ENCODE data around the gene SERPINE3. TPM values are rescaled to one million over a fixed set of nuclear protein-coding genes. Genes with fewer than 3 reads are reported as not detected.

SERPINE3 gene
- total and polyA plus RNA-seq, 2 of the 4 experiments (the other 2 are of a cell fraction), result not detected

DNA sequence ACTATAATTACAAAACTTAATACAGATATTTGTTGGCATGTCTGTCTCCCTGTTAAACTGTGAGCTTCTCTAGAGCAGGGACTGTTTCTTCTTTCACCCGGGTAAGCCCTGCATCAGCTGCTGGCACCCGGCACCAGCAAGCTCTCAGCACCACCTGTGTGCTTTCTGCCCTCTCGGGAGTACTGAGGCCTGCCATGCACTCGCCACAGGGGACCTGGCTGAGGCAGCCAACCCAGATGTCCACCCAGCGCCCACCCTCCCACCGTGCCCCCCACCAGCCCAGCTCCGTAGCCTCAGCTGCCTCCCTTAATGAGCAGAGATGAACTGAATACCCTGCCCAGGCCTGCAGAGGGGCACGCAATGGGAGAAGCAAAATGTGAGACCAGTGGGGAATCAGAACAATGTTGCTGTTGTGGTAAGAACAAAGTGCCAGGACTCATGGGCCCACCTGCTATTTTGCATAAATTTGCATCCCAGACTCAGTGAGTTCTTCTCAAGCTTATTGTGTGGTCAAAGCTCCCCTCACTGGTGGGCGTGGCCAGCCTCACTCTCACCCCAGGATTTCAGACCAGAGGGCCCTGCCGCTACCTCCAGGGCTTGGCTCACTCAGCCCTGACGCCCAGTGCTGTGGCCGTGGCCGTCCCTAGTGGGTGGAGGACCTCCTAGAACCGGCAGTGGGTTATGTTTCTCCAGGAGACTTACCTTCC is 14.6 kb upstream of the SERPINE3 start:
- dilution Hi-C loops (cut with HindIII; ENCODE audit: low sequenced_read_pairs, unreplicated experiment), result no loop called here
- H3K23ac ChIP-seq (ENCODE audit: low read depth, low read length), result no peak overlapping the region
- H2BK5ac ChIP-seq (ENCODE audit: low read depth, low read length, poor library complexity, severe bottlenecking), result no peak overlapping the region
- ChIA-PET CTCF (no interaction called here), POLR2A (ENCODE audit: unreplicated experiment) (no interaction called here)
- no peak overlapping the region for H2BK20ac ChIP-seq (ENCODE audit: low read depth, low read length)
- 75% methylated on average over 1 of the region's 14 CpGs; no CpG with 5 or more reads in 1 of the 2 experiments for WGBS, 2 experiments (ENCODE audit: extremely low coverage in 2 of 2, insufficient read length in 1 of 2)
- H2BK15ac ChIP-seq (ENCODE audit: low read depth, low read length), result no peak overlapping the region
- H3K9me3 ChIP-seq (ENCODE audit: control insufficient read depth, insufficient read depth, low read length), result no peaks in the 10 kb centered on the region
- no peak overlapping the region for H4K5ac ChIP-seq (ENCODE audit: low read depth, low read length)
- no peak overlapping the region for H2BK120ac ChIP-seq (ENCODE audit: low read depth, low read length)
- H3K27ac ChIP-seq (ENCODE audit: insufficient read depth, low read length), result no peak overlapping the region
- H3K27me3 ChIP-seq (ENCODE audit: control insufficient read depth, insufficient read depth, low read length), result peaks cover 20% of the 10 kb centered on the region
- no peak overlapping the region for H3K18ac ChIP-seq (ENCODE audit: low read depth, low read length)
- no peak overlapping the region for H3K4me2 ChIP-seq (ENCODE audit: low read depth, low read length)
- H4K91ac ChIP-seq (ENCODE audit: insufficient read depth, low read depth, low read length), result no peak overlapping the region
- DNase-seq (no peak), ATAC-seq (ENCODE audit: low read depth) (no peak)
- no peak overlapping the region for H3K4ac ChIP-seq (ENCODE audit: low read depth, low read length)
- H3K56ac ChIP-seq (ENCODE audit: extremely low read depth, insufficient read depth, low read length), result no peak overlapping the region
- no peaks in the 10 kb centered on the region for H3K9me1 ChIP-seq (ENCODE audit: insufficient read depth, low read length)
- no peaks in the 10 kb centered on the region for H3K4me1 ChIP-seq (ENCODE audit: control insufficient read depth, insufficient read depth, low read length)
- no peaks in the 10 kb centered on the region for H4K20me1 ChIP-seq (ENCODE audit: insufficient read depth, low read length)
- no peak overlapping the region for H3K14ac ChIP-seq (replicated peaks; ENCODE audit: low read depth, low read length)
- BruUV-seq (replicated peaks), result no TSS peak
- no peaks in the 10 kb centered on the region for H3K79me1 ChIP-seq (ENCODE audit: low read depth in 1 of 2, low read length in 2 of 2)
- no peak overlapping the region for H4K8ac ChIP-seq (ENCODE audit: low read depth in 2 of 2, low read length in 2 of 2)
- TF ChIP-seq, protein P1, sequence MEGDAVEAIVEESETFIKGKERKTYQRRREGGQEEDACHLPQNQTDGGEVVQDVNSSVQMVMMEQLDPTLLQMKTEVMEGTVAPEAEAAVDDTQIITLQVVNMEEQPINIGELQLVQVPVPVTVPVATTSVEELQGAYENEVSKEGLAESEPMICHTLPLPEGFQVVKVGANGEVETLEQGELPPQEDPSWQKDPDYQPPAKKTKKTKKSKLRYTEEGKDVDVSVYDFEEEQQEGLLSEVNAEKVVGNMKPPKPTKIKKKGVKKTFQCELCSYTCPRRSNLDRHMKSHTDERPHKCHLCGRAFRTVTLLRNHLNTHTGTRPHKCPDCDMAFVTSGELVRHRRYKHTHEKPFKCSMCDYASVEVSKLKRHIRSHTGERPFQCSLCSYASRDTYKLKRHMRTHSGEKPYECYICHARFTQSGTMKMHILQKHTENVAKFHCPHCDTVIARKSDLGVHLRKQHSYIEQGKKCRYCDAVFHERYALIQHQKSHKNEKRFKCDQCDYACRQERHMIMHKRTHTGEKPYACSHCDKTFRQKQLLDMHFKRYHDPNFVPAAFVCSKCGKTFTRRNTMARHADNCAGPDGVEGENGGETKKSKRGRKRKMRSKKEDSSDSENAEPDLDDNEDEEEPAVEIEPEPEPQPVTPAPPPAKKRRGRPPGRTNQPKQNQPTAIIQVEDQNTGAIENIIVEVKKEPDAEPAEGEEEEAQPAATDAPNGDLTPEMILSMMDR (conservative IDR thresholded peaks at IDR 0.05; ENCODE audit: low read depth, low read length), result no peak
- no peak for TF ChIP-seq RCOR1 (IDR thresholded peaks at IDR 0.05; ENCODE audit: insufficient replicate concordance, low read length)
- TF ChIP-seq, protein P2, sequence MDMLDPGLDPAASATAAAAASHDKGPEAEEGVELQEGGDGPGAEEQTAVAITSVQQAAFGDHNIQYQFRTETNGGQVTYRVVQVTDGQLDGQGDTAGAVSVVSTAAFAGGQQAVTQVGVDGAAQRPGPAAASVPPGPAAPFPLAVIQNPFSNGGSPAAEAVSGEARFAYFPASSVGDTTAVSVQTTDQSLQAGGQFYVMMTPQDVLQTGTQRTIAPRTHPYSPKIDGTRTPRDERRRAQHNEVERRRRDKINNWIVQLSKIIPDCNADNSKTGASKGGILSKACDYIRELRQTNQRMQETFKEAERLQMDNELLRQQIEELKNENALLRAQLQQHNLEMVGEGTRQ (IDR thresholded peaks at IDR 0.05; ENCODE audit: low read depth, low read length), result no peak
- no peak for TF ChIP-seq RFX5 (IDR thresholded peaks at IDR 0.05; ENCODE audit: low read depth, low read length)
- no peak for TF ChIP-seq MAFK (IDR thresholded peaks at IDR 0.05; ENCODE audit: low read depth, low read length)
- TF ChIP-seq, protein P3, sequence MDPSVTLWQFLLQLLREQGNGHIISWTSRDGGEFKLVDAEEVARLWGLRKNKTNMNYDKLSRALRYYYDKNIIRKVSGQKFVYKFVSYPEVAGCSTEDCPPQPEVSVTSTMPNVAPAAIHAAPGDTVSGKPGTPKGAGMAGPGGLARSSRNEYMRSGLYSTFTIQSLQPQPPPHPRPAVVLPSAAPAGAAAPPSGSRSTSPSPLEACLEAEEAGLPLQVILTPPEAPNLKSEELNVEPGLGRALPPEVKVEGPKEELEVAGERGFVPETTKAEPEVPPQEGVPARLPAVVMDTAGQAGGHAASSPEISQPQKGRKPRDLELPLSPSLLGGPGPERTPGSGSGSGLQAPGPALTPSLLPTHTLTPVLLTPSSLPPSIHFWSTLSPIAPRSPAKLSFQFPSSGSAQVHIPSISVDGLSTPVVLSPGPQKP (IDR thresholded peaks at IDR 0.05; ENCODE audit: borderline replicate concordance, low read depth, low read length), result no peak
- no peak for TF ChIP-seq MXI1 (IDR thresholded peaks at IDR 0.05; ENCODE audit: borderline replicate concordance, low read depth, low read length)
- TF ChIP-seq CHD1 (IDR thresholded peaks at IDR 0.05; ENCODE audit: low read depth, low read length), result no peak
- no peak overlapping the region for H2AK5ac ChIP-seq (ENCODE audit: low read depth, low read length)
- no peaks in the 10 kb centered on the region for H3K36me3 ChIP-seq (ENCODE audit: control insufficient read depth, insufficient read depth, low read length)
- in situ Hi-C loops (cut with MboI; ENCODE audit: low sequenced_read_pairs), result no loop called here
- intact Hi-C loops (cut with micrococcal nuclease), result no loop called here
- no peak overlapping the region for H3K4me3 ChIP-seq (ENCODE audit: insufficient read depth, low read depth, low read length)
- no peak overlapping the region for H2AFZ ChIP-seq (replicated peaks; ENCODE audit: low read length, poor library complexity)
- no peak overlapping the region for H2AK9ac ChIP-seq (replicated peaks; ENCODE audit: low read depth, low read length, poor library complexity)
- H3K9ac ChIP-seq (ENCODE audit: low read depth, low read length), result no peak overlapping the region
